ENCODE results near the gene APBB2.

APBB2 gene

DNA sequence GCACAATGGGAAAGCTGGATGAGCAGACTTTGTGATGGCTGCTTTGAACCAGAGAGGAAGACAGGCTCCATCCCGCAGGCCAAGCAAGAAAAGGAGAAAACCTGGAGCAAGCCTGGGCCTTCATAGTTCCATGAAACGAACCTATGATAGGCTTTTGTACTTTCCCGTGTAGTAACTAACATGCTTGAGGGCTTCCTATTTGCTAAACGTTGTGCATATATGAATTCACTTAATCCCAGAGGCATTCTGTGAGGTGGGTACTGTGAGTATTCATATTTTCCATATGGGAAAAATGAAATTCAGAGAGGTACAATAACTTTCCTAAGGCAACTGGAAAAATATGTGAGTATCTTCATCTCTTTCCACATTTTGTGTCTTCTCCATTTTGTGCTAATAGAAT lies 13.6 kb upstream of the APBB2 start:
- no peaks in the 10 kb centered on the region for H3K4me1 Mint-ChIP-seq (ENCODE audit: low read depth)
- peaks cover 6% of the 10 kb centered on the region for H3K27me3 Mint-ChIP-seq (ENCODE audit: low read depth)
- no peak for DNase-seq (ENCODE audit: low spot score)
- no peaks in the 10 kb centered on the region for H3K36me3 Mint-ChIP-seq (ENCODE audit: low read depth)
- no peak overlapping the region for H3K4me3 Mint-ChIP-seq
- H3K9me3 Mint-ChIP-seq: no peaks in the 10 kb centered on the region
- no peak overlapping the region for H3K27ac Mint-ChIP-seq

DNA sequence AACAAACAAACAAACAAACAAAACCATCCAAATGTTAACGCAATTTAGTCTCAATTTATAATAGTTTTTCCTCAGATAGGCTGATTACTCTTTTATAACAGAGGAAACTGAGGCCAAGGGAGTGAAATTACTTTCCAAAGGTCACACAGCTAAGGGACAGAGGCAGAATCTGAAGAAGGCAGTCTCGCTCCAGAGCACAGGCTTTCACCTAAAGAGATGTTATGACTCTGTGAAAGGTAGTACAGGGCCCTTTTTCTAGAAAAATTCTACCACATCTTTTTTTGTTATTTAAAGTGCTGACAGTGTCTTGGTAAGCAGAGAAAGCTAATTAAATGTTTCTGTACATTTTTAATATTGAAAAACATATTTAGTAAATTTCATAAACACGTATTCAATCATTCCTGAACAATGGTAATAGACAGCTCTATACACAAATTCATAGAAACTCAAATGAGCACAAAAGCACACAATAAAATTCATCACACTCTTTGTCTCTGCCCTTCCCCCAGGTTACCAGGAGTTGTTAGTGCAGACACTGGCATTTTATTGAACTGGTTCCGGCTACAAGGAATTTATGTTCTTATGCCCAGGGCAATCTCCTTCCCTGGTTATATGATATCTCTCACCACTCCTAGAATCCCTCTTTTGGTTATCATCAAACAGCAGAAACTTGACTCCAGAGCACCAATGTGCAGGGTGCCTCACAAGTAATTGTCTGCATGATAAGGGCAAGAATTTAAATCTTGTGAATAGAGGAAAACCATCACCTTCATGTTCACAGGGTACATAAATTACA lies 7.7 kb upstream of the APBB2 start:
- Mint-ChIP-seq H3K4me1 (ENCODE audit: low read depth) (no peaks in the 10 kb centered on the region), H3K9me3 (no peaks in the 10 kb centered on the region), H3K27ac (no peak overlapping the region), H3K36me3 (ENCODE audit: low read depth) (no peaks in the 10 kb centered on the region), H3K4me3 (no peak overlapping the region), H3K27me3 (ENCODE audit: low read depth) (peaks cover 33% of the 10 kb centered on the region)
- no peak for DNase-seq (ENCODE audit: low spot score)

DNA sequence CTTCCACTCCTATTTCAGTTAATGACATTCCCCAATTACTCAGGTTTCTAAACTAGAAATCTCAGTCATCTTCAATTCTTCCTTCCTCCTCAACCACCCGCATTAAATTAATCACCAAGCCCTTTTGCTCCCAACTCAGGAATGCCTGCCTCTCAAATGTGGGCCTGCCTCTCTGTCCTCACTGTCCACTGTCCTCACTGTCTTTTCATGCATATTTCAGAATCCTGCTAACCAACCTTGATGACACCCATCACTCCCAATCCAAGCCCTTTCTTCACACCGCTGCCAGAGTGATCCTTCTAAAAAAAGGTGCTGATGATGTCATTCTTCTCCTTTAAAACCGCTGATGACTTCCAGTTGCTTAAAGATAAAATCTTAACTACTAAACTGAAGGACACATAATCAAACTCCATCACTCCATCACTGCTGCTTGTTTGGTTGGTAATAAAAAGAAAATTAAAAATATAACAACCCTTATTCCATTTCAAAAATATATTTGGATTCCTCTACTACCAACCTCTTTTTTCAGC lies 5.1 kb upstream of the APBB2 start:
- Mint-ChIP-seq H3K4me1 (ENCODE audit: low read depth) (peaks cover 16% of the 10 kb centered on the region), H3K4me3 (no peak overlapping the region), H3K27me3 (ENCODE audit: low read depth) (peaks cover 53% of the 10 kb centered on the region), H3K36me3 (ENCODE audit: low read depth) (no peaks in the 10 kb centered on the region), H3K27ac (no peak overlapping the region), H3K9me3 (no peaks in the 10 kb centered on the region)
- DNase-seq (ENCODE audit: low spot score): no peak

DNA sequence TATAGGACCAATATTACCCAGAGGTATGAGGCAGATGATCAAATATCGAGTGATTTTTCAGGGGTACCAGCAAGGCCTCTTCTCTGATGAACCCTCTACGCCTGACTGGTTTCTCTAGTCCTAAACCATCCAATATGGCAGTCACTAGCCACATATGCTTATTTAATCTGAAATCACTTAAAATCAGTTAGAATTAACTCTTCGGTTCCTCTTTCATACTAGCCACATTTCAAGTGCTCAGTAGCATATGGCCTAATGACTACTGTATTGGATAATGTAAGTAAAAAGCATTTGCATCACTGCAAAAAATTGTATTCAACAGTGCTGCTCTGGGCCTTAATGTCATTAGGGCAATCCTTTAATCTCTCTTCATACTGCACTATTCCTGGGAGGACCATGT lies 4.4 kb upstream of the APBB2 start:
- Mint-ChIP-seq H3K36me3 (ENCODE audit: low read depth) (no peaks in the 10 kb centered on the region), H3K27ac (no peak overlapping the region), H3K9me3 (no peaks in the 10 kb centered on the region), H3K27me3 (ENCODE audit: low read depth) (peaks cover 55% of the 10 kb centered on the region), H3K4me1 (ENCODE audit: low read depth) (peaks cover 18% of the 10 kb centered on the region), H3K4me3 (no peak overlapping the region)
- DNase-seq (ENCODE audit: low spot score): no peak

DNA sequence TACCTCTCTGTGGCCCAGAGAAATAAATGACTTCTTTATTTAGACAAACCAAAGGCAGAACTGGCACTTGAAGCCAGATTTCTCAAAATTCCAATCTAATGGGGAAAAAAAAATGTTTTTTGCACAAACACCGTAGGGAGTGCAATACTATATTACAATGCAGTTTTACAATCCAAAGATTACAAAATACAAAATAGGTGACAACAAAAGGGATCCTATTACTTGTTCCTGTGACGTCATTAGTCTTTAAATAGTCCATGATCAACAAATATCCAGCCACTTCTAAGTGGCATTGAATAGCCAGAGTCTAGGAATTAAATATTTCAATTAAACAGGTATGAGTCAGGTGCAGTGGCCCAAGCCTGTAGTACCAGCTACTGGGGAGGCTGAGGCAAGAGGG lies 3.0 kb upstream of the APBB2 start:
- Mint-ChIP-seq H3K4me3 (peak overlapping the region; percentile 77), H3K27ac (no peak overlapping the region), H3K36me3 (ENCODE audit: low read depth) (no peaks in the 10 kb centered on the region), H3K4me1 (ENCODE audit: low read depth) (peaks cover 23% of the 10 kb centered on the region), H3K27me3 (ENCODE audit: low read depth) (peaks cover 63% of the 10 kb centered on the region), H3K9me3 (no peaks in the 10 kb centered on the region)
- DNase-seq (ENCODE audit: low spot score): no peak

DNA sequence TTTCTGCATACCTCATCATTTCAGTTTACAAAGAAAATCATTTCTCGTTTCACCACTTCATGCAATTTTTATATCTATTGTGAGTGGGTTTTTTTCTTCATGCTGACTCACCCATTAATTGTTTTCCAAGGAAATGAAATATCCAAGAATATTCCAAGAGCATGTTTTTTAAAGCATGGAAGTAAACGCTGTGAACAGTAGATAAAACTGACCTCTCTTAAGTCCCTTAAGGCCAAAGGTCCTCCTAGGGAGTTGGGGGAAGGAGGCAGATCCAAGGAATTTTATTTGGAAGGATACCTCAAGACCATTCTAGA lies 2.6 kb upstream of the APBB2 start:
- H3K4me1 Mint-ChIP-seq (ENCODE audit: low read depth): peaks cover 23% of the 10 kb centered on the region
- no peaks in the 10 kb centered on the region for H3K36me3 Mint-ChIP-seq (ENCODE audit: low read depth)
- peak overlapping the region; percentile 77 for H3K4me3 Mint-ChIP-seq
- H3K27ac Mint-ChIP-seq: no peak overlapping the region
- DNase-seq (ENCODE audit: low spot score): no peak
- H3K27me3 Mint-ChIP-seq (ENCODE audit: low read depth): peaks cover 67% of the 10 kb centered on the region
- no peaks in the 10 kb centered on the region for H3K9me3 Mint-ChIP-seq

DNA sequence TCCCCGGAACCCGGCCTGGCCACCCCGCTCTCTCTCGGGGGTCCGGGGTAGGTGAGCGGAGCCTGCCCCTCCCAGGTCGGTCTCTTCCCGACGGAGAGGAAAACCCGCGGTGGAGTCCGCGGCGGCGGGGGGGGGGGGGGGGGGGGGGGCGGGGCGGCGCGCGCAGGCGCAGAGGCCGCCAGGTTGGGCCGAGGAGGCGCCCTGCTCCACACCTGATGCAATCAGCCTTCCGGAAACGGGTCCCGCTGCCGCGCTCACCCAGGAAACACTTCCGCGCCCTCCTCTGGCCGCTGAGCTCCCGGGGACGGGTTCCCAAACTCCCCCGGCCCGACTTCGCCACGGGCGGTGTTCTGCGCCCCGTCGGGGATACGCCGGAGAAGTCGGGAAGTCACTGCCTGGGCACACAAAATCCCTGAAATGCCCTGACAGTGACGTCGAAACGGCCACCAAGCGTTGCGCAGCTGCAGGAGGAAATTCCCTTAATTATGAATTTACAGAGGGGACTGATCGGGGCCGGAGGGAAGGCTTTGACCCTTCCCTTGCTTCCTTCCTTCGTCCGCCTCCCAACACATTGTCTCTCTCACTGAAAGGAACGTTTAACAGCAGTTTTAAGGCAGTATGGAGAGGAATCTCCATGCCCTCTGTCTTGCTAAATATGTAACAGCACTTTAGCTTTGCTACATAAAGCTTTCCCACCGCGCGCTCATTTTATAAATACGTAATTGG lies 2.1 kb upstream of the APBB2 start:
- Mint-ChIP-seq H3K4me1 (ENCODE audit: low read depth) (peaks cover 23% of the 10 kb centered on the region), H3K27ac (no peak overlapping the region)

DNA sequence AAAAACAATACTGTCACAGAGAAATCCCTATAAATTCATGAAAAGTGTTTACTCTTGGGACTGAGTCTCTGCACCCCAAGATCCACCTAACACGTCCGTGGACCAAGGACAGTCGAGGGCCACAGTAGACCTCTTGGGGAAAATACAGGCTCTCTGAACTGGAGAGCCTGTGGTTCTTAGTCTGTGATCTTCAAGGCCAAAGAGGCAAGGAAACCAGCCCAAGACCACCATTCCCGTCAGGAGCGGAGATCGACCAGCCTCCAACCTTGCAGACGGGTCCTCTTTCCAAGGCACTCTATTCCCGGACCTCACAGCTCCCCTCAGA lies 1.6 kb upstream of the APBB2 start:
- Mint-ChIP-seq H3K27me3 (ENCODE audit: low read depth) (peaks cover 70% of the 10 kb centered on the region), H3K9me3 (no peaks in the 10 kb centered on the region), H3K4me1 (ENCODE audit: low read depth) (peaks cover 23% of the 10 kb centered on the region), H3K27ac (no peak overlapping the region), H3K4me3 (peak overlapping the region; percentile 80), H3K36me3 (ENCODE audit: low read depth) (no peaks in the 10 kb centered on the region)
- no peak for DNase-seq (ENCODE audit: low spot score)

More for the DNA sequence above, 2.1 kb upstream of the APBB2 start:
- no peaks in the 10 kb centered on the region for H3K36me3 Mint-ChIP-seq (ENCODE audit: low read depth)
- peak; percentile 53 for DNase-seq (ENCODE audit: low spot score)
- peaks cover 72% of the 10 kb centered on the region for H3K27me3 Mint-ChIP-seq (ENCODE audit: low read depth)
- no peaks in the 10 kb centered on the region for H3K9me3 Mint-ChIP-seq
- H3K4me3 Mint-ChIP-seq: peak overlapping the region; percentile 80

DNA sequence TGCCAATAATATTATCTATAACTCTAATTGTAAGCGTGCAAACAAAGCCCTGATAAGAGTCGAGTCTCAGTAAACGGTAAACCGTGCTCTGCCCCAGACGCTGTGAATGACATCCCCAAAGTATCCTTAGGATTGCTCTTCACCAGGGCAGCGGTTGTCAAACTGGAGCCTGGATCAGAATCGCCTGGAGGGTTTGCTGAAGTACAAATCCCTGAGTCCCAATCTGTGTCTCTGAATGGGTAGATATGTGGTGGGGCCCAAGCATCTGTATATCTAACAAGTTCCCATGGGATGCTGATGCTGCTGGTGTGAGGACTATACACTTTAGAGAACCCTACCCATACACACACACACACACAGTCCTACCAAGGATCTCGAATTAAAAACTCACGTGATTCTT lies 813 bp upstream of the APBB2 start:
- Mint-ChIP-seq H3K9me3 (no peaks in the 10 kb centered on the region), H3K4me1 (ENCODE audit: low read depth) (peaks cover 23% of the 10 kb centered on the region), H3K27ac (no peak overlapping the region), H3K36me3 (ENCODE audit: low read depth) (no peaks in the 10 kb centered on the region), H3K27me3 (ENCODE audit: low read depth) (peaks cover 67% of the 10 kb centered on the region), H3K4me3 (peak overlapping the region; percentile 80)
- DNase-seq (ENCODE audit: low spot score): no peak

DNA sequence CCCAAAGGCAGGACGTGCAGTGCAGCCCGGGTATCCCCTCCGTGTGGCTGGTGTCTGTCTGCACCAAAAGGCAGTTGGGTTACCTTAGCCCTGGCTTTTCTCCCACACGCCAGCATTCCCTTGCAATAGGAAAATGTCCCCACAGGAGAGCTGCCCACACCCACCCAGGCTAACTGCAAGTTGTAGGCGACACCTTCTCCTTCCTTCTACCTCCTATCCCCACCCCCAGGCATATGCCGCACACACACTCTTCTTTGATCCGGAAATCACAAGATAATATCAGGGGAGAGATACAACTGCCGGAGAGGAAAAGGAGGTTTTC lies 444 bp upstream of the APBB2 start:
- no peaks in the 10 kb centered on the region for H3K9me3 Mint-ChIP-seq
- no peak for DNase-seq (ENCODE audit: low spot score)
- no peaks in the 10 kb centered on the region for H3K36me3 Mint-ChIP-seq (ENCODE audit: low read depth)
- peaks cover 67% of the 10 kb centered on the region for H3K27me3 Mint-ChIP-seq (ENCODE audit: low read depth)
- no peak overlapping the region for H3K27ac Mint-ChIP-seq
- peak overlapping the region; percentile 80 for H3K4me3 Mint-ChIP-seq
- peaks cover 23% of the 10 kb centered on the region for H3K4me1 Mint-ChIP-seq (ENCODE audit: low read depth)

DNA sequence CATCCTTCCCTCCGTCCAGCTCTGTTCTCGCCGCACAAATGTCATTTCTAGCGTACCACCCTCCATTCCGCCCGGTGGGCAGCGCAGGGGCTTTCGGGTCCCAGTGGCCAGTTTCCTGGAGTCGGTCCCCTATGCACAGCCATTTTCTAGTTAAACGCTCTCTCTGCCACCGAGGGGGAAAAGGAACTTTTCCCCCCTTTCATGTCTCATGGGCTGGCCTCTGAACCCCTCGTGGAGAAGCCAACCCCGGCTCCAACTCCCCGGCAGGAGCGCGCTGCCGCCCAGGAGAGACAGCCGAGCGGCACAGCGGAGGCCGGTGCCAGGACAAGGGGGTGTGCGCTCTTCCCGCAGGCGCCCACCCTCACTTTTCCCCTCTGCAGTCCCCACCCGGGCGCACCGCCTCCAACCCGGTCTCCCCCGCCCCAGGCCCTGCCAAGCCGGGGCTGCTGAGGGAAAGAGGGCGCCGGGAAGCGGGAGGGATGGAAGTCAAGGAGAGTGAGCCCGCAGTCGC lies 662 bp downstream of the APBB2 start:
- H3K4me3 Mint-ChIP-seq: peak overlapping the region; percentile 64
- no peak for DNase-seq (ENCODE audit: low spot score)
- peaks cover 66% of the 10 kb centered on the region for H3K27me3 Mint-ChIP-seq (ENCODE audit: low read depth)
- H3K36me3 Mint-ChIP-seq (ENCODE audit: low read depth): no peaks in the 10 kb centered on the region
- H3K4me1 Mint-ChIP-seq (ENCODE audit: low read depth): peaks cover 23% of the 10 kb centered on the region
- H3K9me3 Mint-ChIP-seq: no peaks in the 10 kb centered on the region
- H3K27ac Mint-ChIP-seq: no peak overlapping the region

DNA sequence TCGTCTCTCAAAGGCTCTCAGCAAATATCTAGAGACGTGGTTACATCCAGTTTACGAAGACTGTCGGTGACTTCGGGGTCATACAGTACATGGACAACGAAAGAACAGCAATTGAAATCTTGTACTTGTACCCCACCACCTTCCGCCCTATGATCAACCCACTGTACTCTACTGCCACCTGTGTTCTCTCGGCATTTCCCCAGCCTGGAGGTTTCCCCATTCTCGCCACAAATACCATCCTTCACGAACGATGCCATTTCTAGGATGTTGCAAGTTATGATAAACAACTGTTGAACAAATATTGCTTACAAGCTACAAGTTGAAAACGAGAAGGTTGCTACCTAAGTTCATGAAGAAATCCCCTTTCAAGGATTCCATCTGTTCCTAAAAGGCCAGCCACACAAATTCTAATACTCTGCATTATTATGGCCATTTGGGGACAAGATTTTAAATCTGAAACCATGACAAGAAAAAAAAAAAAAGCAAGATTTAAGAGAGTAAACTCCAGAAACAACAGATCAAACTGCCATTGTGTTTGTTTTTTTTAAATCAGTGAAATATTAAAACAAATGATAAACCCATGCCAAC lies 1.6 kb downstream of the APBB2 start:
- H3K4me3 Mint-ChIP-seq: no peak overlapping the region
- peaks cover 23% of the 10 kb centered on the region for H3K4me1 Mint-ChIP-seq (ENCODE audit: low read depth)
- no peak for DNase-seq (ENCODE audit: low spot score)
- no peaks in the 10 kb centered on the region for H3K36me3 Mint-ChIP-seq (ENCODE audit: low read depth)
- H3K27me3 Mint-ChIP-seq (ENCODE audit: low read depth): peaks cover 62% of the 10 kb centered on the region
- H3K9me3 Mint-ChIP-seq: no peaks in the 10 kb centered on the region
- H3K27ac Mint-ChIP-seq: no peak overlapping the region

DNA sequence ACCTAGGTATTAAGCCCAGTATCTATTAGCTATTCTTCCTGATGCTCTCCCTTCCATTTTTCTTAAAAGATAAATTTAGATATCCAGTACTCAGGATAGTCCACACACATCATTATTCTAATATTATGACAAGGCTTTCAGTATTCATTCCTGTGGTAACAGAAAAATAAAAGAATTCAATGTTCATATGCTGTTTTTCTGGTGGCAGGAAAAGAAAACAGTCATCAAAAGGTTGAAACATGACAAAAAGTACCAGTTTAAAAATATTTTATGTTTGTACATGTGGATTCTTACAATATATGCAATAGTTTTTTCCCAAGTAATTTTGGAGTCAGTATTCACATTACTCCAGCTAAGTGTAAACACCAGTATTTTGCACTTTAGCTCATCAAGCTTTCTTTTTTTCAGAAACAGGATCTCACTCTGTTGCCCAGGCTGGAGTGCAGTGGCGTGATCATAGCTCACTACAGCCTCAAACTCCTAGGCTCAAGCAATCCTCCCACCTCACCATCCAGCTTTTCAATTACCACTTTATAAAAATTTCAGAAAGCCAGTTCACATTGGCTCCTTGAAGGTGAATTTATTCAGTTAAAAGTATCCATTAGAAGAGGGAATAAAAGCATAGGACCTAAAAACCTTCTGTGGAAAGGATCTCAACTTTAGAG lies 2.3 kb downstream of the APBB2 start:
- Mint-ChIP-seq H3K36me3 (ENCODE audit: low read depth) (no peaks in the 10 kb centered on the region), H3K27ac (no peak overlapping the region), H3K9me3 (no peaks in the 10 kb centered on the region), H3K4me1 (ENCODE audit: low read depth) (peaks cover 23% of the 10 kb centered on the region), H3K4me3 (no peak overlapping the region), H3K27me3 (ENCODE audit: low read depth) (peaks cover 58% of the 10 kb centered on the region)
- no peak for DNase-seq (ENCODE audit: low spot score)

DNA sequence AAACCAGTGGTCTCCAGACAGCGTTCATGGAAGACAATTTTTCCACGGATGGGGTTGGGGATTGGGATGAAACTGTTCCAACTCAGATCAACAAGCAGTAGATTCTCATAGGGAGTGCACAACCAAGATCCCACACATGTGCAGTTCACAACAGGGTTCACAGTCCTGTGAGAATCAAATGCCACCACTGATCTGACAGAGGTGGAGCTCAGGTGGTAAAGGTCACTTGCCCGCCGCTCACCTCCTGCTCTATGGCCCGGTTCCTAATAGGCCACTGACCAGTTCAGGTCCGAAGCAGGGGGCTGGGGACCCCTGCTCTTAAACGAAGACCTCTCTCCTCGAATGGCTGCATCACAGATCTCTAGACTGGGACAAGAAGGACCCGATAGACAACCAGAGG lies 4.4 kb downstream of the APBB2 start:
- Mint-ChIP-seq H3K9me3 (no peaks in the 10 kb centered on the region), H3K27me3 (ENCODE audit: low read depth) (peaks cover 40% of the 10 kb centered on the region), H3K4me1 (ENCODE audit: low read depth) (peaks cover 10% of the 10 kb centered on the region), H3K36me3 (ENCODE audit: low read depth) (no peaks in the 10 kb centered on the region), H3K4me3 (no peak overlapping the region), H3K27ac (no peak overlapping the region)
- no peak for DNase-seq (ENCODE audit: low spot score)
